ENCODE data around the gene MPPE1.

DNA sequence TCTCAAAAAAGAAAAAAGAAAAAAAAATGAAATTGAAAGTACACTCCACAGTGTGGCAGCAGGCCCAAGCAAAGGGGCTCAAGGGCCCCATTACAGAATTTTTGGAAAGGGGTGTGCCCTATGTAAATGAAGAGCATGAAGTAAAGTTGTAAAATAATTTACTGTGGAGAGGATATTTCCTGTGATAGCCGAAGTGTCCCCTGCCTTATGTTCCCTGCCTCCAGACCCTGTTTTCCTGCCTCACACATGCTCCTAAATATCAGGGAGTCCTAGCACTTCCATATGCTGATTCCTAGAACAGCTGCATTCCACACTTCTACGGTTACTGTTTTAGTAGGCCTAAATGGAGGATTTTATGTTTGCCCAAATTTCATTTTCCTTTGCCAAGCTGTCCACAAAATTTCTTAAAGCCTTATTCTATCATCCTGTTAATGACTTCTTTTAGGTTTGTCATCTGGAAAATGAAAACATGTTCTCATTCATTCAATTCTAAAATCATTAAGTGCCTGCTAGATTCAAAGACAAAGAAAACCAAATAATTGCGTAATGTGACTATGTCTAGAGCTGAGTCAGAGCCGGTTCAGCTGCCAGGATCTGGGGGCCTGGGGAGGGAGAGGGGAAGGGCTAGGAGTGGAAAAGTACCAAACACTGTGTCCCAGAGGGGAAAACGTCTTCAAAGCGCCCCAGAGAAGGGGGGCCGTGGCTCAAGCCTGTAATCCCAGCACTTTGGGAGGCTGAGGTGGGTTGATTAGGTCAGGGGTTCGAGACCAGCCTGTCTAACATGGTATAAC is 47.3 kb upstream of the MPPE1 start:
- TF ChIP-seq, protein P1, sequence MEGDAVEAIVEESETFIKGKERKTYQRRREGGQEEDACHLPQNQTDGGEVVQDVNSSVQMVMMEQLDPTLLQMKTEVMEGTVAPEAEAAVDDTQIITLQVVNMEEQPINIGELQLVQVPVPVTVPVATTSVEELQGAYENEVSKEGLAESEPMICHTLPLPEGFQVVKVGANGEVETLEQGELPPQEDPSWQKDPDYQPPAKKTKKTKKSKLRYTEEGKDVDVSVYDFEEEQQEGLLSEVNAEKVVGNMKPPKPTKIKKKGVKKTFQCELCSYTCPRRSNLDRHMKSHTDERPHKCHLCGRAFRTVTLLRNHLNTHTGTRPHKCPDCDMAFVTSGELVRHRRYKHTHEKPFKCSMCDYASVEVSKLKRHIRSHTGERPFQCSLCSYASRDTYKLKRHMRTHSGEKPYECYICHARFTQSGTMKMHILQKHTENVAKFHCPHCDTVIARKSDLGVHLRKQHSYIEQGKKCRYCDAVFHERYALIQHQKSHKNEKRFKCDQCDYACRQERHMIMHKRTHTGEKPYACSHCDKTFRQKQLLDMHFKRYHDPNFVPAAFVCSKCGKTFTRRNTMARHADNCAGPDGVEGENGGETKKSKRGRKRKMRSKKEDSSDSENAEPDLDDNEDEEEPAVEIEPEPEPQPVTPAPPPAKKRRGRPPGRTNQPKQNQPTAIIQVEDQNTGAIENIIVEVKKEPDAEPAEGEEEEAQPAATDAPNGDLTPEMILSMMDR (IDR thresholded peaks at IDR 0.05), result no peak
- TF ChIP-seq ZFX (IDR thresholded peaks at IDR 0.05; ENCODE audit: borderline replicate concordance), result no peak
